Anterior cingulate cortex (tissue), 58 donors: ENCODE results near the gene SPRR3.

Experiments used
- DNase-seq, 58 donors: peaks; one replicate each; lab custom pipeline; 2025; lab: John Stamatoyannopoulos, UW

SPRR3 gene

DNA sequence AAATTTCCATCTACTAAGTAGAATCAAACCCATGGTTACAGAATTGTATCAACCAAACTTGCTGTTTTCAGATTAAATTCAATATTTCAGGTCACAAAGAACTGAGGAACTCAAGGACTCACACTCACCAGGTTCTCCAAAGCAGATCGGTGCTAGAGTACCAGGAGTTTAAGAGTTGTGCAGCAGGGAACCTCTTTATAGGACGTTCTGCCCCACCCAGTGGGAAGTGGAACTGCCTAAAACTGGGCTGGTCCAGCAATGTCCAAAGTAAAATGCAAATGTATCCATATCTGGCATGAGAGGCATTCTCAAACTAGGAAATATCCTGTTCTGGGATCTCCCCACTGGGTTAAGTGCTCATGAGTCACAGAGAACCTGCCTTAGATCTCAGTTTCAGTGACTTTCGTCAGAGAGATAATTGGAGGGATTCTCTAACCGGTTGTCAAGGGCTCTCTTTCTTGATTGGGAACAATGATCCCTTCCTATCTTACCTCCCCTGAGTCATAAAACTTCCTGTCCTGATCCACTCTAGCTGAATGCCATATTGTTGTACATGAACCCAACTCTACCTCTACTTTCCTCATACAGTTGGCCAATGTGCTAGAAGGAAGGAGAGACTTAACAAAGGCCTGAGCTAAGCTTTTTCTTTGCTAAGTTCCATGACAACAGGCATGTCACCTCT, 39.5 kb downstream of the SPRR3 start, which contains the start of gene SPRR2D:
TSS of gene SPRR2D (minus strand) at position 171 of the 682 bp plus-strand sequence. CDS start 774 bp downstream, outside the sequence.
- no peak for DNase-seq

DNA sequence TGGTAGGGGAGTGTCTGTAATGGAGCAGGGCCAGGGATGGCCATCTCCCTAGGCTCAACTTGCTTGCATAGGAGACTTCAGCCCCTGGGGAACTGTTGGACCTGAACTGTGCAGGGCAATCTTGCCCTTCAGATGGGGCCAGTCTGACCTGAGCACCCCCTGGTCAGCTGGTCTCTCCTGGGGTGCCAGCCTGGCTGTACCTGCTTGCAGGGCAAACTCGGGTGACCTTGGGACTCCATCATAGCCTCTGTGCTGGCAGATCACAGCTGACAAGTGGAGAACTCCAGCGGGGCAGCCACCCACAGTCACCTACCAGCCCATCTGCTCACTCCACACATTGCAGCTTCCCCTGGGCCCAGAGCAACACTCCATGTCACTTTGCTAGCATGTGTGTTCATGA, 47.7 kb downstream of the SPRR3 start:
- no peak for DNase-seq
